Stimulated activated CD4-positive, alpha-beta T cell treated with anti-CD3 and anti-CD28 coated beads, TNF-alpha, amount 100 ng/mL, for 1 hour (primary cell): ENCODE results near the gene AXL.
A peak's percentile ranks its signal among the peaks of the same experiment; 100 is the strongest.

Experiments used
- DNase-seq, 3 donors: peaks; one replicate each; pipeline ENCODE4 v3.0.0-alpha.2; 2020; ENCODE audit warnings: low read depth in 3 of 3, low spot score in 1 of 3

The AXL gene

DNA sequence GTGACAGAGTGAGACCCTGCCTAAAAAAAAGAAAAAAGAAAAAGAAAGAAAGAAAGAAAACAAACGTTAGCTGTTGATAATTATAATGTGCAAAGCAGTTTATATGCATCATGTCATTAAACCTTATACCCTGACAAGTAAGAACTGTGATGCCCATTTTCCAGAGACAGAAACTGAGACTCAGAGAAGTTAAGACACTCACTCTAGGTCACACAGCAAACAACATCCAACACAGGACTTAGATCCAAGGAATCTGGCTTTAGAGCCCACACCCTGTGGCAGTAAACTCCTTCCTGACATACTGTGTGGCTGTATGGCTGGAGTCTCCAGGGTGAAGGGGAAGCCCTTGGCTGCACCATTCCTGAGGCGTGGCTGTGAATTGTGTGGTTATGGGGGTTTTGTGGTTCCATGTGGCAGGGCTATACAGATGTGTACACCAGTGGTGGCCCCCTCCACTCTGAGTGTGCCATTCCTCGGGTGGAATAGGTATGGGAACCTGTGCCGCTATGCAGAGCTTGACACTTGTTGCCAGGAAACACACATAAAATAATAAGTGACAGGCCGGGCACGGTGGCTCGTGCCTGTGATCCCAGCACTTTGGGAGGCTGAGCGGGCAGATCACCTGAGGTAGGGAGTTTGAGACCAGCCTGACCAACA, 15.6 kb downstream of the AXL start:
- no peak for DNase-seq

DNA sequence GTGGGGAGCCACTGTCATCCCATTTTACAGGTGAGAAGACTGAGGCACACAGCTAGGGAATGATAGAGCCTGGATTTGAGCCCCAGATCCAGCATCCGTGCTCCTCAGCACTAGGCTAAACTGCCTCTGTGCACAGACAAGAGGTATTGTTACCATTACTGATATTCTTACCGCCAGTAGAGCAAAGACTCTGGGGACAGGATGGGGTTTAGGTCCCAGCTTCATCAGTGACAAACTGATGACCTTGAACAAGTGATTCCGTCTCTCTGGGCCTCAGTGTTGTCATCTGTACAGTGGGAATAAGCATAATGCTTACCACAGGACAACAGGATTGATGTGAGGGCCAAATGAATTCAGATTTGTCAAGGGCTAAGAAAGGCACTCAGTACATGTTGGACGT, 16.5 kb downstream of the AXL start:
- no peak for DNase-seq

DNA sequence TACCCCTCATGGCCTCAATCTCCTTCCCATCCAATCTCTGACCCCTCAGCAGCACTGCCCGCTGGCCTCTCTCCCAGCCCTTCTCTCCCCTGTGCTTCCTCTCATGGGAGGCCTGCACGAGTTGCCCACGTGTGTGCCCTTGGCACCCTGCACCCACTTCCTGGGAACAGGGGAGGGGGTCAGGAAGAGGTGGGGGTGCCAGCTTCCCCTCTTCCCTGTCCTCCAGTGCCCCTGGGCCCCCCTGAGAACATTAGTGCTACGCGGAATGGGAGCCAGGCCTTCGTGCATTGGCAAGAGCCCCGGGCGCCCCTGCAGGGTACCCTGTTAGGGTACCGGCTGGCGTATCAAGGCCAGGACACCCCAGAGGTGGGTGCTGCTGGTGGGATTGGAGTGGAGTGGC, 19.2 kb downstream of the AXL start:
- no peak for DNase-seq

DNA sequence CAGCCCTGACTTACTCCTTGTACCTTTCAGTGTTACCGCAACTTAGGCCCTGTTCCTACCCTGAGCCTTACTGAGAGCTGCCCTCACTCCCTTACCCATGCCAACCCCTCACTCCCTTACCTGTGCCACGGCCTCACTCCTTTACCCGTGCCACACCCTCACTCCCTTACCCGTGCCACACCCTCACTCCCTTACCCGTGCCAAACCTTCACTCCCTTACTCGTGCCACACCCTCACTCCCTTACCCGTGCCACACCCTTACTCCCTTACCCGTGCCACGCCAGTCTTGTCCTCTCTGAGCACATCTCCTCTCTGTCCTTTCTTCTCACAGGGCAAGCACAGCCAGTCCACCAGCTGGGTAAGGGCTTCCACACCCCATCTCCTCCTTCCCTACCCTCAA, 20.3 kb downstream of the AXL start:
- DNase-seq = no peak

DNA sequence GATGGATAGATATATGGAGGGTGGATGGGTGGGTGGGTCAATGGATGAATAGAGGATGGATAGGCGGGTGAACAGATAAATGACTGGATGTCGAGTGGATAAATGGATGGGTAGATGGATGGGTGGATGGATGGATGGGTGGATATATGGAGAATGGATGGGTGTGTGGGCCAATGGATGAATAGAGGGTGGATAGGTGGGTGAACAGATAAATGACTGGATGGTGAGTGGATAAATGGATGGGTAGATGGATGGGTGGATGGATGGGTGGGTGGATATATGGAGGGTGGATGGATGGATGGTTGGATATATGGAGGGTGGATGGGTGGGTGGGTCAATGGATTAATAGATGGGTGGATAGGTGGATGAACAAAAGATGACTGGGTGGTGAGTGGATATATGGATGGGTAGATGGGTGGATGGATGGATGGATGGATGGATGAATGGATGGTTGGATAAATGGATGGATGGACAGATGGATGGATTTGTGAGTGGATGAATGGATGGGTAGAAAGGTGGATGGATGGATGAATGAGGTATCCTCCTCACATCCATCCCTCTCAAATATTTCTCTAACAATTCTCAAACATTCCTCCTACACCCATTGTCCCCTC, 21.0 kb downstream of the AXL start:
- DNase-seq = no peak

DNA sequence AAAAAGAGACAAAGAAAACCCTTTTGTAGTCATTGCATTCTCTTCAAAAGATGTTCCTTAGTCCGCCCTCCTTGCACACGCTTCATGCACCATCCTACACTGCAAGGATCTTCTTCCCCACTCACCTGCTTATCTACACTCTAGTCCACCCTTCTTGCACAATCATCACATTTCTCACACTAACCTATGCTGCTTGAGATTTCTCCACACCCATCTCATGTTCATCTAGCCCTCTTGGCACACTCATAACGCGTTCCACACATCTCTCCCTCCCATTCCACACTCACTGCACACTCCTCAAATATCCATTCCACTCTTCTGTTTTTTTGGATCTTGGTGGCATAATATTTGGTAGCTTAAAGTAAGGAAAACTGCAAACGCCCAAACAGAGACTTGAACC, 22.8 kb downstream of the AXL start:
- DNase-seq = no peak

DNA sequence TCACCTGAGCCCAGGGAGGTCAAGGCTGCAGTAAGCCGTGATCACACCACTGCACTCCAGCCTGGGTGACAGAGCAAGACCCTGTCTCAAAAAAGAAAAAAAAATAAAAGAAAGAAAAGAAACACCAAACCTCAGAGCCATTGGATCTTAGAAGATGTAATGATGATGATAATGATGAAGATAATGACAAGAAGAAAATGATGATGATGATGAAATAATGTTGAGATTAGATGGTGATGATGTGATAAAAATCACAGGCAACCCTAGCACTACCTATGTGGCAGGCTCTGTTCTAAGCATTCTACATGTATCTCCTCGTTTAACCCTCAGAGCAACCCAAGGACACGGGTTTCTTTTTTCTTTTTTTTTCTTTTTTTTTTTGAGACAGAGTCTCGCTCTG, 25.1 kb downstream of the AXL start:
- no peak for DNase-seq

DNA sequence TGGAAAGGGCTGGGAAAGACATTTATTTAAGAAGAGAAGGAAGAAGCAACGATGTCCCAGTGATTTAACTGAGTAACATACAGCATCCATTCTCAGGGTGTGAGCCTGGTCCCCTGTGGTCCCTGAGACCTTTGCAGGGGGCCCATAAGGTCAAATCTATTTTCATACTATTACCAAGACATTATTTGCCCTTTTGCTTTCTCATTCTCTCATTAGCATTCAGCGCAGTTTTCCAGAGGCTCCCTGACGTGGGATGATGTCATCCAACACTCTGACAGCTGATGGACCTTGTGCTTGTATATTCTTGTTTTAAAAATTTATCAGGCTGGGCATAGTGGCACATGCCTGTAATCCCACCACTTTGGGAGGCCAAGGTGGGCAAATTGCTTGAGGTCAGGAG, 26.8 kb downstream of the AXL start:
- no peak for DNase-seq

DNA sequence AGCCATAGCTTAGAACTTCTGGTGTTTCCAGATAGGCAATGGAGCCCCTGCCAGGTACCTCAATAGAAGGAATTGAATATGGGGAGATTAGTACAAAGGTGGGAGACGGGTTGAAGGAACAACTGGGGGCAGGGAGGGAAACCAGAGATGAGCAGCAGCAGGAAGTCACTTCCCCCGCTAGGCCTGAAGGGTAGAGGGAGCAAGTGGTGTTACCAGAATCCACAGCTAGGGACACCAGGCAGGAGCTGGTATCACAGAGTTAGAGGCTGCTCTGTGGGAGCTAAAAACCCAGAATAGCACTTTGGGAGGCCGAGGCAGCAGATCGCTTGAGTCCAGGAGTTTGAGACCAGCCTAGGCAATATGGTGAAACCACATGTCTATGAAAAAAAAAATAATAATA, 29.9 kb downstream of the AXL start:
- no peak for DNase-seq

DNA sequence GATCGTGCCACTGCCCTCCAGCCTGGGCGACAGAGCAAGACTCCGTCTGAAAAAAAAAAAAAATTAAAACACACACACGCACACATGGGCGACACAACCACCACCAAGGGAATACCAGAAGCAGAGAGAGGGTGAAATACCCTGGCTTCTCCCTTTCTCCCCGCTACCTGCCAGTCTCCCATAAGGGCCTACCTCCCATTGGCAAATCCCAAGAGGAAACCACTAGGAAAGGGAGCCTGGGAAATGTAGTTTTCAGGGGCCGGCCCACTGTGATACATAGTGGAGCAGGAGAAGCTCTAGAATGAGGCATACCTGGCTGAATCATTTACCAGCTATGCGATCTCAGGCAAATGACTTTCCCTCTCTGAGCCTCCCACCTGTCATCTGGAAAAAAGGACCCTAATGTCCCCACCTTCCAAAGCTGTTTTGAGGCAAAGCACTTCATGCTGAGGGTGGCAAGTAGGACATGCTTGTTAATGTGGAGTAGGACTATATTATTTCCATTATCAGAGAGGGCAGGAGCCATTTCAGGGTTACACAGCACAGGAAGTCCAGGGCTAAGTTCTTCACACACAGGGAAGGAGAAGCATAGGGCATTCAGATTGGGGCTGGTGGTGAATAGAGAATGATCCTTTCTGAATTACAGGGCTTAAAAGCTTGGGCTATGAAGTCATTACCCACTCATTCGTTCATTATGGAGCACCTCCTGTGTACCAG, 30.8 kb downstream of the AXL start:
- no peak for DNase-seq

DNA sequence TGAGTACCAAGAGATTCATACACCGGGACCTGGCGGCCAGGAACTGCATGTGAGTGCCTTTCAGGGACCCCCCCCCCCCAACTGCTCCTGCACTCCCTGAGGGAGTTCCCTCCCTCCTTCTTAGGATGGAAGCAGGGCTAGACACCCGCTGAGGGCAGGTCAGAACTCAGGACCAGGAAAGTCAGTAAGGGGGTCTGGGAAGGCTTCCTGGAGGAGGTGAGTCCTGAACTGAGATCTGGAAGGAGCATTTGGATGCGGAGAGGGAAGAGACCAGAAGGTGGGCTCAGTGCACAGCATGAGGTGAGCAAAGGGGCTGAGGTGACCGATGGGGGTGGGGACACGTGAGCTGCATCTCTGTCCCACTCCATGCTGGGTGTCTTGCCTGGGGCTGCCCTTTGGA, 34.6 kb downstream of the AXL start:
- no peak for DNase-seq

DNA sequence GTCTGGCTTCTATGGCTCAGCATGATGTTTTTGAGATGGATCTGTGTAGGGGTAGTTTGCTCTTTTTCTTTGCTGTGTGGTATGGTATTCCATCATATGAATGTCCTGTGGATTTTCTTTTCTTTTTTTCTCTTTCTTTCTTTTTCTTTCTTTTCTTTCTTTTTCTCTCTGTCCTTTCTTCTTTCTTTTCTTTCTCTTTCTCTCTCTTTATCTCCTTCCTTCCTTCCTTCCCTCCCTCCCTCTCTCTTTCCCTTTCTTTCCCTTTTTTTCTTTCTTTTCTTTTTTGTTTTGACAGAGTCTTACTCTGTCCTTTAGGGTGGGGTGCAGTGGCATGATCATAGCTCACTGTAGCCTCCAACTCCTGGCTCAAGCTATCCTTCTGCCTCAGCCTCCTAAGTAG, 36.1 kb downstream of the AXL start:
- no peak for DNase-seq

DNA sequence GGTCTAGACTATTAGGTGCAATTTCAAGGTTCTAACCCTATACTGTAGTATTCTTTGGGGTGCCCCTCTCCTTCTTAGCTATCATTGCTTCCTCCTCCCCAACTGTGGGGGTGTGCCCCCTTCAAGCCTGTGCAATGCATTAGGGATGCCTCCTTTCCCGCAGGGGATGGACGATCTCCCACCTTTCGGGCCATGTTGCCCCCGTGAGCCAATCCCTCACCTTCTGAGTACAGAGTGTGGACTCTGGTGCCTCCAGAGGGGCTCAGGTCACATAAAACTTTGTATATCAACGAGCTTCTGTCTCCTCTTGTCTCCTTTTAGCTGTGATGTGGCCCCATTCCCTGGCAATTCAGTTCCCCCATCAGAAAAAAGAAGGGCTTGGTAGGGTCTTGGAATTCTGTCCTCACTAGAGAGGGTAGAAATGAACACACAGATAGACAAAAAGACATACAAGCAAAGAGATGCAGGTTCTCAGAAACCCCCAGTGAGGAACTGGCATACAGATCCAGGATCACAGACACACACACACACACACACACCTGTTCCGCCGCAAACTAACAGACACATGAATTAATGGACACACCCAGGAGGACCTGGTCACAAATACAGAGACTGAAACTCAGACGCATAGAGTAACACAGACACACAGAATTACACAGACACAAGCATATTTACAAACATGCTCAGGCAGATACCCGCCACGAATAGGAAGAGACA, 42.6 kb downstream of the AXL start:
- DNase-seq = no peak

DNA sequence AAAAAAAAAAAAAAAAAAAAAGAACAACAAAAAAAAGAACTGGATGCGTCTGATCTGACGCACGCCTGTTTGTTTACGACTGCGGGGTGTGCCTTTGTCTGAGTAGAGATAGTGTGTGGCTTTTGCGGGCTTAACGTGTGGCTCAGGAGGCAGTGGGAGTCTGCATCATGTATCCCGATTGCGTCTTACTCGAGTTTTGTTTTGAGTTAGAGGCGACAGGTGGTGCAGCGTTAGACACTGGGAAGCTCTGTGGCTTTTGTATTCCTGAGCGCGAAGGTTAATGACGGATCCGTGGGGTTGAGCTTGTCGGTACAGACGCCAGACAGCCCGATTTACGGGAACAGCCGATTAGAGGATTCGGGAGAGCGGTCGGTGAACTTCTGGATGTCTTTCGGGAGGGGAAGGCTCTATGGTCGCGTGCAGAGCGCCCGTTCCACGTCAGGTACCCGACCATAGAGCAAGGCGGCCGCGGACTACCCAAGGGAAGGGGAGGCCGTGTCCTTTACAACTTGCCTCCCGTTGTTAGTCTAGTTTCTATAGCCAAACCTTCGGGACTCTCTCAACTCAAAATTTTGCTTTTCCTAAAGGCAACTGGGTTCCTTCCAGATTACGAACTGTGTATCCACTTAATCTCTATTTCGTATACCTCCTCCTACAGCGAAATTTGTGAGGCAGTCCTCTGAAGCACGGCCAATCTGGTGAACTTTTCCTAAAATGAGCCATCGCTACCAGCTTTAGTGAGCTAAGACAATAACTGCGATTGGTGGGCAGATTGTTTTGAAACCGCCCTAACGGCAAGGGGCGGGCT, 44.2 kb downstream of the AXL start:
- DNase-seq = peak; percentile 43 to 73 (median 48)

DNA sequence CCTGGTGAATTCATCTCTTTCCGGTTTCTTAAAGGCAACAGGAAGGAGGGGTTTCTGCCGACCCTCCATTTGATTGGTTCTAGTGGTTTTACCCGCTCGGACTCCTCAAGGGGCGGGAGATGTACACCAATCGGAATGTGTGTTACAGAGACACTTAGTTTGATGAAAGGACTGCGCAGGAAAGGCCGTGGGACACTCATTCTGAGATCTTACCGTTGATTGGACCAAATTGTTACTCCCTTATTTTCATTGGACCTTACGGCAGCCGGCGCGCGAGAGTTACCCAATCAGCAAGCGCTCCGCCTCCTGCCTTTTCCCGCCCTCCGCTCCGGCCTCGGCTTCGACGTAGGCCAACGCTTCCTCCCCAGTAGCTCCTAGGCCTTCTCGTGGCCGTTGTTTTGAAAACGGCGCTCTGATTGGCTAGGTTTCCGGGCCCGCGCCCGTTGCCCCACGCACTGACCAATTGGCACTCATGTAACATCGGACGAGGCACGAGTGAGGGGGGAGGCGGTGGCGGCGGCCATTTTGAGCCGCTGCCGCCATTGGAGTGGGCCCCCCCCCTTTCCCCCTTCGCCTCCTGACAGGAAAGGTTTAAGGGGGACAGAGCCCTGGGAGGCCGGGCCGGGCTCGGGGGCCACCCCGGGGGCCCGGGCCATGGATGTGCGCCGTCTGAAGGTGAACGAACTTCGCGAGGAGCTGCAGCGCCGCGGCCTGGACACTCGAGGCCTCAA, 45.0 kb downstream of the AXL start, which contains the start of gene HNRNPUL1:
Gene HNRNPUL1 (plus strand): TSS at position 523 of the 731 bp plus-strand sequence. CDS start 132 bp downstream, at position 655.
- DNase-seq = peak; percentile 98 to 100 (median 99)

DNA sequence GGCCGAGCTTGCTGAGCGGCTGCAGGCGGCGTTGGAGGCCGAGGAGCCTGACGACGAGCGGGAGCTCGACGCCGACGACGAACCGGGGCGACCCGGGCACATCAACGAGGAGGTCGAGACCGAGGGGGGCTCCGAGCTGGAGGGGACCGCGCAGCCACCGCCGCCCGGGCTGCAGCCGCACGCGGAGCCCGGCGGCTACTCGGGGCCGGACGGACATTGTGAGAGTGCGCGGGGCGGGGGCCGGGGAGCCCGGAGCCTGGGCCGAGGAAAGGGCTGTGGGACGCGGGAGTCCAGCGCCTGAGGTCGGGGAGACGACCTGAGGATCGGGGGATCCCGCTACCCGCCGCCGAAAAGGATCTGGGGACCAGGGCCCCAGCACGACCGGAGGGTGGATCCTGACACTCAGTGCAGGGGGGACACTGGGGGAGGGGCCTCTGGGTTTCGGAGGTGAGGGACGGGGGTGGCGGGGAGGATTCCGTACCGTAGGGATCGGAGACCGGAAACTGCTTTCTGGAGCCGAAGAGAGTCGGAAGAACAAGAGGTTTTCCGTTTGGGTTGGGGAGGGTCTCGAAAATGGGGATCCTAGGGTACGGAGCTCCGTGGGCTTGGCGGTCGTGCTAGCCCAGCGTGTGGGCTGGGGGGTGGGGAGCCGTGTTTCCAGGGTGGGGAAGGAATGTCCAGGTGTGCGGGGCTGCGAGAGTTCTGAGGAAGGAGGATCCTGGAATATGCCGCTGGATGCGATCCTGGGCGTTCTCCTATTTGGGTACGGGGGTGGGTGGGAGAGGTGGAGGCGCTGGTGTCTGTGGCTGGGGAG, 45.8 kb downstream of the AXL start:
- peak in 1 of 3 donors; percentile 58 for DNase-seq

DNA sequence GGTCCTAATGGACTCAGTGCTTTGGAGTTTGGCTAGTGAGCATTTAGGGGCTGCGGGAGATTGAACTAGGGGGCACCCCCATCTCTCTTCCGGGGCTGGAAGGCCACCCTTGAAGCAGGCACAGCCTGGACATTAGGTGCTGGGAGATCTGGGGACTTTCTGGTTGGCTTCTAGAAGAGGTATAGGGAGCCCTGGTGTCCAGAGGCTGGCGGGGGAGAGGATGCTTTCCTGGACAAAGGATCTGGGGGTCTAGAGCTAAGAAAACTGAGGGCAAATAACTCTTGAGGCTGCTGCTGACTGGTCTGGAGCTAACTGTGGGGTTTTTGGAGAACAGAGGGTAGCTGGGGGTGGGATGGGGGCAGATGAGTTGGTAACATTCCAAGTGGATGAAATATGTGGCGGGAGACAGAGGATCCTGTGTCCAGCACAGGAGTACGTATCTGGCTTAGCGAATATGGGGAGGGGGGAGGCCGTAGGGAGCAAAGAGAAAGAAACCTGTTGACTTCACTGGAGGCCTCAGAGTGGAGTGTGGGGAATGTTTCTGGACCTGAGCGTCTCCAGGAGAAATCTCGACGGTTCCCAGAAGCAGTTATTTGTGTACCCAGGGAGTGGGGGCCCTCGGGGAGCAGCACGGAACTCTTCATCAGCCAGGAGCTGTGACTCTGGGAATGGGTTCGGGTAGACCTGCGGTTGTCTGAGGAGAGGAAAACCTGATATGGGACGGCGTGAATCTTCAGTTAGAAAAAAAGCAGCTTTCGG, 46.6 kb downstream of the AXL start:
- DNase-seq = no peak

DNA sequence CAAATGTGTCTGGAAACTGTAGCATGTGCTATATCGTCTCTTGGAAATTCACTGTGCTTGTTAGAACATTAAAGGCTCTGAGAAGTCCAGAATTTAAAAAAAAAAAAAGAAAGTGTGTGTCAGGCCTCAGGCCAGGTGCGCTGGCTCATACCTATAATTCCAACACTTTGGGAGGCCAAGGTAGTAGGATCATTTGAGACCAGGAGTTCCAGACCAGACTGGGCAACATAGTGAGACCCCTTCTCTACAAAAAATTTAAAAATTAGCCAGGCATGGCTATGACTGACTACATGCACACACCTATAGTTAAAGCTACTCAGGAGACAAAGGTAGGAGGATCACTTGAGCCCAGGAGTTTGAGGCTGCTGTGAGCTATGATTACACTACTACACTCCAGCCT, 50.0 kb downstream of the AXL start:
- DNase-seq = no peak

DNA sequence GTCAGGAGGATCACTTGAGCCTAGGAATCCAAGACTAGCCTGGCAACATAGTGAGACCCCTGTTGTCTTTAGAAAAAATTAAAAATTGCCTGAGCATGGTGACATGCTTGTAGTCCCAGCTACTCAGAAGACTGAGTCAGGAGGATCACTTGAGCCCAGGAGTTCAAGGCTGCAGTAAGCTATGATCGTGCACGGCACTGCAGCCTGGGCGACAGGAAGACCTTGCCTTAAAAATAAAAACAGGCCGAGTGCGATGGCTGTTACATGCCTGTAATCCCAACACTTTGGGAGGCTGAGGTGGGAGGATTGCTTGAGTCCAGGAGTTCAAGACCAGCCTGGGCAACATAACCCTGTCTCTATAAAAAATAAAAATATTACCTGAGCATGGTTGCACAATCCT, 50.5 kb downstream of the AXL start:
- no peak for DNase-seq
